ENCODE data around the gene ARHGAP45. TPM values are rescaled to one million over a fixed set of nuclear protein-coding genes. Genes with fewer than 3 reads are reported as not detected.

ARHGAP45 gene
- total and polyA plus RNA-seq, 8 donors = 5.1 to 21.6 (median 11.2) TPM

DNA sequence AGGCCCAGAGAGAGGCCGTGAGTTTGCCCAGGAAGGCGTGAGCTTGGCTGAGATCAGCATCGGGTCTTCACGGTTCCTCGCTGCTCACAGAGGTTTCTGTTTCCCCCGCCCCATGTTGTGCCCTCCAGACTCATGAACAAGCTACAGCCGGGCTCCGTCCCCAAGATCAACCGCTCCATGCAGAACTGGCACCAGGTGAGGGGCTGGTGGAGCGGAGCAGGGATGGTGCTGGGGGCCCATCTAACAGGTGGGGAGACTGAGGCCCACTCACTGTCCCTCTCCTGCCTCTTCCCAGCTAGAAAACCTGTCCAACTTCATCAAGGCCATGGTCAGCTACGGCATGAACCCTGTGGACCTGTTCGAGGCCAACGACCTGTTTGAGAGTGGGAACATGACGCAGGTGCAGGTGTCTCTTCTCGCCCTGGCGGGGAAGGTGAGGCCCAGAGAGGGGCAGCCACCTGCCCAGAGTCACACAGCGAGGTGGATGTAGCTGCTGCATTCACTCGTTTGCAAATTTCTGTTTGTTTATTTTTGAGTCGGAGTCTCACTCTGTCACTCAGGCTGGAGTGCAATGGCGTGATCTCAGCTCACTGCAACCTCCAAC lies 34.6 kb upstream of the ARHGAP45 start:
- no peaks in the 10 kb centered on the region for H3K4me1 ChIP-seq
- ATAC-seq (no peak), FAIRE-seq (no peak), DNase-seq (no peak)
- H3K9me3 ChIP-seq = no peaks in the 10 kb centered on the region
- no peak overlapping the region for H3K4me3 ChIP-seq
- no peak overlapping the region for H3K27ac ChIP-seq
- peaks cover 0 to 13% (median 0%) of the 10 kb centered on the region in 3 donors for H3K36me3 ChIP-seq
- TF ChIP-seq, protein P1, sequence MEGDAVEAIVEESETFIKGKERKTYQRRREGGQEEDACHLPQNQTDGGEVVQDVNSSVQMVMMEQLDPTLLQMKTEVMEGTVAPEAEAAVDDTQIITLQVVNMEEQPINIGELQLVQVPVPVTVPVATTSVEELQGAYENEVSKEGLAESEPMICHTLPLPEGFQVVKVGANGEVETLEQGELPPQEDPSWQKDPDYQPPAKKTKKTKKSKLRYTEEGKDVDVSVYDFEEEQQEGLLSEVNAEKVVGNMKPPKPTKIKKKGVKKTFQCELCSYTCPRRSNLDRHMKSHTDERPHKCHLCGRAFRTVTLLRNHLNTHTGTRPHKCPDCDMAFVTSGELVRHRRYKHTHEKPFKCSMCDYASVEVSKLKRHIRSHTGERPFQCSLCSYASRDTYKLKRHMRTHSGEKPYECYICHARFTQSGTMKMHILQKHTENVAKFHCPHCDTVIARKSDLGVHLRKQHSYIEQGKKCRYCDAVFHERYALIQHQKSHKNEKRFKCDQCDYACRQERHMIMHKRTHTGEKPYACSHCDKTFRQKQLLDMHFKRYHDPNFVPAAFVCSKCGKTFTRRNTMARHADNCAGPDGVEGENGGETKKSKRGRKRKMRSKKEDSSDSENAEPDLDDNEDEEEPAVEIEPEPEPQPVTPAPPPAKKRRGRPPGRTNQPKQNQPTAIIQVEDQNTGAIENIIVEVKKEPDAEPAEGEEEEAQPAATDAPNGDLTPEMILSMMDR (IDR thresholded peaks at IDR 0.05) = no peak
- WGBS, 2 donors = 81 to 86% methylated on average over 20 of the region's 20 CpGs
- H3K27me3 ChIP-seq = no peaks in the 10 kb centered on the region
- intact Hi-C loops (cut with DNase I) = no loop called here

DNA sequence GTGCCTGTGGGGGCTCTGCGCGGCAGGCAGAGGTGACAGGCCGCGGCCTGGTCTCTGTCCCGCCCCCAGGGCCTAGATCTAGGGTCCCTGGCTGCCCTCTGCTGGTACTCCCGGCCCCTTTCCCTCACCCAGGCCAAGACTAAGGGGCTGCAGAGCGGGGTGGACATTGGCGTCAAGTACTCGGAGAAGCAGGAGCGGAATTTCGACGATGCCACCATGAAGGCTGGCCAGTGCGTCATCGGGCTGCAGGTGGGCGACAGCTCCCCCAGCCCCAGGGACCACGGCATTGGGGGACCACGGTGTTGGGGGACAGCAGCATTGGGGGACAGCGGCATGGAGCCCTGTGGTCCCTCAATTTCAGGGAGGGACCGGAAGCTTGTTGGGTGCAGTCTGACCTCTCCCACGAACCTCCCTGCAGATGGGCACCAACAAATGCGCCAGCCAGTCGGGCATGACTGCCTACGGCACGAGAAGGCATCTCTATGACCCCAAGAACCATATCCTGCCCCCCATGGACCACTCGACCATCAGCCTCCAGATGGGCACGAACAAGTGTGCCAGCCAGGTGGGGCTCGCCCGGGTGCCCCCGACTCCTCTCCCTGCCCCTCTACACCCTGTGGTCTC lies 30.9 kb upstream of the ARHGAP45 start:
- TF ChIP-seq, protein P1 (IDR thresholded peaks at IDR 0.05) = no peak
- FAIRE-seq (no peak), ATAC-seq (no peak), DNase-seq (peak in 1 of 6 donors; percentile 71)
- no peaks in the 10 kb centered on the region for H3K9me3 ChIP-seq
- H3K4me3 ChIP-seq = no peak overlapping the region
- peaks cover 0 to under 1% (median 0%) of the 10 kb centered on the region in 3 donors for H3K4me1 ChIP-seq
- peaks cover 0 to 13% (median 0%) of the 10 kb centered on the region in 3 donors for H3K36me3 ChIP-seq
- no peak overlapping the region for H3K27ac ChIP-seq
- intact Hi-C loops (cut with DNase I) = no loop called here
- H3K27me3 ChIP-seq = no peaks in the 10 kb centered on the region
- 91 to 93% methylated on average over 29 of the region's 29 CpGs for WGBS, 2 donors

DNA sequence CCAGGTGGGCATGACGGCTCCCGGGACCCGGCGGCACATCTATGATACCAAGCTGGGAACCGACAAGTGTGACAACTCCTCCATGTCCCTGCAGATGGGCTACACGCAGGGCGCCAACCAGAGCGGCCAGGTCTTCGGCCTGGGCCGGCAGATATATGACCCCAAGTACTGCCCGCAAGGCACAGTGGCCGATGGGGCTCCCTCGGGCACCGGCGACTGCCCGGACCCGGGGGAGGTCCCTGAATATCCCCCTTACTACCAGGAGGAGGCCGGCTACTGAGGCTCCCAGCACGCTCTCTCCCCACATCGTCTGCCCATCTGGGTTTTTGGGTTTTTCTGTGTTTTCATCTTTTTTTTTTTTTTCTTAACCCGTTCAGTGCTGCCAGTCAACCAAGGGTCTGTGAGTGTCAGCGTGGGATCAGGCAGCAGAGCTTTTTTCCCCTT lies 29.3 kb upstream of the ARHGAP45 start:
- H3K4me3 ChIP-seq = no peak overlapping the region
- TF ChIP-seq, protein P1 (IDR thresholded peaks at IDR 0.05) = no peak
- no peaks in the 10 kb centered on the region for H3K27me3 ChIP-seq
- DNase-seq (peak in 2 of 6 donors; percentile 58 to 62), FAIRE-seq (no peak), ATAC-seq (no peak)
- intact Hi-C loops (cut with DNase I) = no loop called here
- H3K27ac ChIP-seq = peak overlapping the region in 1 of 4 donors; percentile 37
- no peaks in the 10 kb centered on the region for H3K9me3 ChIP-seq
- WGBS, 2 donors = 81 to 88% methylated on average over 22 of the region's 22 CpGs
- peaks cover 0 to 10% (median 0%) of the 10 kb centered on the region in 3 donors for H3K4me1 ChIP-seq
- peaks cover 0 to 6% (median 0%) of the 10 kb centered on the region in 3 donors for H3K36me3 ChIP-seq

DNA sequence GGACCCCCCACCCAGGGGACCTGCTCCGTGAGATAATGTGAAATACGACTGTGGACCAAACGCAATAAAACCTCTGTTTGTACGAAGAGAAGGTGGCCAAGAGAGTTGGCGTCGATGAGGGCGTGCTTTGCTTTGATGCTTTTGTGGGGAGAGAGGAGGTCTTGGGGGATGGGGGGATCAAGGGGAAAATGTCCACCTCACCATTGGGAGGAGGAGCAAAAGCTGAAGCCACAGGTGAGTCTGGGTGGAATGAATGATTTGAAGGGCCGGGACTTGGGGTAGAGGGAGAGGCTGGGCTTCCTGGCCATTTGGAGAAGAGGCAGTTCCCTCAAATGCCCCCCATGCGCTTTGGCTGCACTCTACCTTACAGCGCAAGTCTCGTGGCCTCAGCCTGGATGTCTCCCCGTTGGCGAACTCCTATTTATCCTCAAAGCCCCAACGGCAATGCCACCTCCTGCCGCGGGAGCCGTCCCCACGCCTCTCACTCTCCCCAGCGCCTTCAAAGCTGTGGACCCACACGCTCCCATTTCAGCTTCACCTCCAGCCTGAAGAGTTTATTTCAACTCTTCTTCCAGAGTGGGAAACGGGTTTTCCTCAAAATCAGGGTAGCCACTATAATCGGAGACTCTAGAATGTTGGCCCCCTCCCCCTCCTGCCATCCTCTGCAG lies 27.9 kb upstream of the ARHGAP45 start:
- H3K27ac ChIP-seq = no peak overlapping the region
- intact Hi-C loops (cut with DNase I) = no loop called here
- no peak for FAIRE-seq
- ATAC-seq = no peak
- no peaks in the 10 kb centered on the region for H3K36me3 ChIP-seq
- H3K9me3 ChIP-seq = no peaks in the 10 kb centered on the region
- H3K4me1 ChIP-seq = peaks cover 0 to 10% (median 0%) of the 10 kb centered on the region in 3 donors
- H3K27me3 ChIP-seq = no peaks in the 10 kb centered on the region
- peak in 1 of 6 donors; percentile 28 for DNase-seq
- H3K4me3 ChIP-seq = peak overlapping the region in 1 of 4 donors; percentile 55
- TF ChIP-seq, protein P1 (IDR thresholded peaks at IDR 0.05) = no peak
- whole genome bisulfite sequencing, 2 donors = 65 to 66% methylated on average over 22 of the region's 22 CpGs
